ENCODE data around the gene MS4A4E.

MS4A4E gene

GRCh38 chr11:60235321-60235720, 7.6 kb downstream of the MS4A4E start:
- TF ChIP-seq ZNF565 (CRISPR knock-in tag; conservative IDR thresholded peaks at IDR 0.05; ENCODE audit: low read depth) (no peak), PPARA (CRISPR knock-in tag; IDR thresholded peaks at IDR 0.05; ENCODE audit: borderline replicate concordance) (no peak), ZNF8 (CRISPR knock-in tag; IDR thresholded peaks at IDR 0.05) (no peak), GLIS3 (CRISPR knock-in tag; IDR thresholded peaks at IDR 0.05) (no peak), RARB (CRISPR knock-in tag; IDR thresholded peaks at IDR 0.05) (no peak), OSR1 (CRISPR knock-in tag; IDR thresholded peaks at IDR 0.05) (no peak), ESRRG (CRISPR knock-in tag; IDR thresholded peaks at IDR 0.05) (no peak), ZNF70 (CRISPR knock-in tag; IDR thresholded peaks at IDR 0.05) (no peak), ZFP30 (CRISPR knock-in tag; IDR thresholded peaks at IDR 0.05) (no peak), BACH2 (CRISPR knock-in tag; IDR thresholded peaks at IDR 0.05; ENCODE audit: borderline replicate concordance) (no peak), ARNTL (CRISPR knock-in tag; IDR thresholded peaks at IDR 0.05; ENCODE audit: borderline replicate concordance, low read depth) (no peak), ZFP3 (CRISPR knock-in tag; IDR thresholded peaks at IDR 0.05) (no peak), ZC3H10 (CRISPR knock-in tag; IDR thresholded peaks at IDR 0.05) (no peak), TOX (CRISPR knock-in tag; IDR thresholded peaks at IDR 0.05; ENCODE audit: borderline replicate concordance) (no peak), SNAI2 (CRISPR knock-in tag; IDR thresholded peaks at IDR 0.05) (no peak)
- TF ChIP-seq, protein P1, sequence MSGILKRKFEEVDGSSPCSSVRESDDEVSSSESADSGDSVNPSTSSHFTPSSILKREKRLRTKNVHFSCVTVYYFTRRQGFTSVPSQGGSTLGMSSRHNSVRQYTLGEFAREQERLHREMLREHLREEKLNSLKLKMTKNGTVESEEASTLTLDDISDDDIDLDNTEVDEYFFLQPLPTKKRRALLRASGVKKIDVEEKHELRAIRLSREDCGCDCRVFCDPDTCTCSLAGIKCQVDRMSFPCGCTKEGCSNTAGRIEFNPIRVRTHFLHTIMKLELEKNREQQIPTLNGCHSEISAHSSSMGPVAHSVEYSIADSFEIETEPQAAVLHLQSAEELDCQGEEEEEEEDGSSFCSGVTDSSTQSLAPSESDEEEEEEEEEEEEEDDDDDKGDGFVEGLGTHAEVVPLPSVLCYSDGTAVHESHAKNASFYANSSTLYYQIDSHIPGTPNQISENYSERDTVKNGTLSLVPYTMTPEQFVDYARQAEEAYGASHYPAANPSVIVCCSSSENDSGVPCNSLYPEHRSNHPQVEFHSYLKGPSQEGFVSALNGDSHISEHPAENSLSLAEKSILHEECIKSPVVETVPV (CRISPR knock-in tag; IDR thresholded peaks at IDR 0.05) = no peak
- TF ChIP-seq, protein P2, sequence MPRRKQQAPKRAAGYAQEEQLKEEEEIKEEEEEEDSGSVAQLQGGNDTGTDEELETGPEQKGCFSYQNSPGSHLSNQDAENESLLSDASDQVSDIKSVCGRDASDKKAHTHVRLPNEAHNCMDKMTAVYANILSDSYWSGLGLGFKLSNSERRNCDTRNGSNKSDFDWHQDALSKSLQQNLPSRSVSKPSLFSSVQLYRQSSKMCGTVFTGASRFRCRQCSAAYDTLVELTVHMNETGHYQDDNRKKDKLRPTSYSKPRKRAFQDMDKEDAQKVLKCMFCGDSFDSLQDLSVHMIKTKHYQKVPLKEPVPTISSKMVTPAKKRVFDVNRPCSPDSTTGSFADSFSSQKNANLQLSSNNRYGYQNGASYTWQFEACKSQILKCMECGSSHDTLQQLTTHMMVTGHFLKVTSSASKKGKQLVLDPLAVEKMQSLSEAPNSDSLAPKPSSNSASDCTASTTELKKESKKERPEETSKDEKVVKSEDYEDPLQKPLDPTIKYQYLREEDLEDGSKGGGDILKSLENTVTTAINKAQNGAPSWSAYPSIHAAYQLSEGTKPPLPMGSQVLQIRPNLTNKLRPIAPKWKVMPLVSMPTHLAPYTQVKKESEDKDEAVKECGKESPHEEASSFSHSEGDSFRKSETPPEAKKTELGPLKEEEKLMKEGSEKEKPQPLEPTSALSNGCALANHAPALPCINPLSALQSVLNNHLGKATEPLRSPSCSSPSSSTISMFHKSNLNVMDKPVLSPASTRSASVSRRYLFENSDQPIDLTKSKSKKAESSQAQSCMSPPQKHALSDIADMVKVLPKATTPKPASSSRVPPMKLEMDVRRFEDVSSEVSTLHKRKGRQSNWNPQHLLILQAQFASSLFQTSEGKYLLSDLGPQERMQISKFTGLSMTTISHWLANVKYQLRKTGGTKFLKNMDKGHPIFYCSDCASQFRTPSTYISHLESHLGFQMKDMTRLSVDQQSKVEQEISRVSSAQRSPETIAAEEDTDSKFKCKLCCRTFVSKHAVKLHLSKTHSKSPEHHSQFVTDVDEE (CRISPR knock-in tag; IDR thresholded peaks at IDR 0.05) = no peak
- TF ChIP-seq, protein P3, sequence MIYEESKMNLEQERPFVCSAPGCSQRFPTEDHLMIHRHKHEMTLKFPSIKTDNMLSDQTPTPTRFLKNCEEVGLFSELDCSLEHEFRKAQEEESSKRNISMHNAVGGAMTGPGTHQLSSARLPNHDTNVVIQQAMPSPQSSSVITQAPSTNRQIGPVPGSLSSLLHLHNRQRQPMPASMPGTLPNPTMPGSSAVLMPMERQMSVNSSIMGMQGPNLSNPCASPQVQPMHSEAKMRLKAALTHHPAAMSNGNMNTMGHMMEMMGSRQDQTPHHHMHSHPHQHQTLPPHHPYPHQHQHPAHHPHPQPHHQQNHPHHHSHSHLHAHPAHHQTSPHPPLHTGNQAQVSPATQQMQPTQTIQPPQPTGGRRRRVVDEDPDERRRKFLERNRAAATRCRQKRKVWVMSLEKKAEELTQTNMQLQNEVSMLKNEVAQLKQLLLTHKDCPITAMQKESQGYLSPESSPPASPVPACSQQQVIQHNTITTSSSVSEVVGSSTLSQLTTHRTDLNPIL (CRISPR knock-in tag; IDR thresholded peaks at IDR 0.05; ENCODE audit: low read depth) = no peak
- TF ChIP-seq, protein P4, sequence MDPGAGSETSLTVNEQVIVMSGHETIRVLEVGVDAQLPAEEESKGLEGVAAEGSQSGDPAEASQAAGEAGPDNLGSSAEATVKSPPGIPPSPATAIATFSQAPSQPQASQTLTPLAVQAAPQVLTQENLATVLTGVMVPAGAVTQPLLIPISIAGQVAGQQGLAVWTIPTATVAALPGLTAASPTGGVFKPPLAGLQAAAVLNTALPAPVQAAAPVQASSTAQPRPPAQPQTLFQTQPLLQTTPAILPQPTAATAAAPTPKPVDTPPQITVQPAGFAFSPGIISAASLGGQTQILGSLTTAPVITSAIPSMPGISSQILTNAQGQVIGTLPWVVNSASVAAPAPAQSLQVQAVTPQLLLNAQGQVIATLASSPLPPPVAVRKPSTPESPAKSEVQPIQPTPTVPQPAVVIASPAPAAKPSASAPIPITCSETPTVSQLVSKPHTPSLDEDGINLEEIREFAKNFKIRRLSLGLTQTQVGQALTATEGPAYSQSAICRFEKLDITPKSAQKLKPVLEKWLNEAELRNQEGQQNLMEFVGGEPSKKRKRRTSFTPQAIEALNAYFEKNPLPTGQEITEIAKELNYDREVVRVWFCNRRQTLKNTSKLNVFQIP (CRISPR knock-in tag; IDR thresholded peaks at IDR 0.05; ENCODE audit: borderline replicate concordance, low read depth) = no peak
- TF ChIP-seq, protein P5, sequence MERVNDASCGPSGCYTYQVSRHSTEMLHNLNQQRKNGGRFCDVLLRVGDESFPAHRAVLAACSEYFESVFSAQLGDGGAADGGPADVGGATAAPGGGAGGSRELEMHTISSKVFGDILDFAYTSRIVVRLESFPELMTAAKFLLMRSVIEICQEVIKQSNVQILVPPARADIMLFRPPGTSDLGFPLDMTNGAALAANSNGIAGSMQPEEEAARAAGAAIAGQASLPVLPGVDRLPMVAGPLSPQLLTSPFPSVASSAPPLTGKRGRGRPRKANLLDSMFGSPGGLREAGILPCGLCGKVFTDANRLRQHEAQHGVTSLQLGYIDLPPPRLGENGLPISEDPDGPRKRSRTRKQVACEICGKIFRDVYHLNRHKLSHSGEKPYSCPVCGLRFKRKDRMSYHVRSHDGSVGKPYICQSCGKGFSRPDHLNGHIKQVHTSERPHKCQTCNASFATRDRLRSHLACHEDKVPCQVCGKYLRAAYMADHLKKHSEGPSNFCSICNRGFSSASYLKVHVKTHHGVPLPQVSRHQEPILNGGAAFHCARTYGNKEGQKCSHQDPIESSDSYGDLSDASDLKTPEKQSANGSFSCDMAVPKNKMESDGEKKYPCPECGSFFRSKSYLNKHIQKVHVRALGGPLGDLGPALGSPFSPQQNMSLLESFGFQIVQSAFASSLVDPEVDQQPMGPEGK (CRISPR knock-in tag; IDR thresholded peaks at IDR 0.05; ENCODE audit: borderline replicate concordance) = no peak
- no peak for ATAC-seq

- TF ChIP-seq, protein P5 (CRISPR knock-in tag; IDR thresholded peaks at IDR 0.05; ENCODE audit: borderline replicate concordance) = no peak
- TF ChIP-seq BACH2 (CRISPR knock-in tag; IDR thresholded peaks at IDR 0.05; ENCODE audit: borderline replicate concordance) (no peak), SNAI2 (CRISPR knock-in tag; IDR thresholded peaks at IDR 0.05) (no peak), ZFP30 (CRISPR knock-in tag; IDR thresholded peaks at IDR 0.05) (no peak), GLIS3 (CRISPR knock-in tag; IDR thresholded peaks at IDR 0.05) (no peak), ARNTL (CRISPR knock-in tag; IDR thresholded peaks at IDR 0.05; ENCODE audit: borderline replicate concordance, low read depth) (no peak), RARB (CRISPR knock-in tag; IDR thresholded peaks at IDR 0.05) (no peak)
- TF ChIP-seq, protein P4 (CRISPR knock-in tag; IDR thresholded peaks at IDR 0.05; ENCODE audit: borderline replicate concordance, low read depth) = no peak
- TF ChIP-seq, protein P1 (CRISPR knock-in tag; IDR thresholded peaks at IDR 0.05) = no peak
- no peak for ATAC-seq
Measured at GRCh38 chr11:60230681-60231080, 12.3 kb downstream of the MS4A4E start.
